Measurements from ENCODE around the gene PDZRN3.

The PDZRN3 gene

GRCh38 chr3:73478858-73479257 lies 145.9 kb downstream of the PDZRN3 start:
- CTCF ChIA-PET: no interaction called here
- DNase-seq (ENCODE audit: extremely low spot score): no peak
- TF ChIP-seq ARNT (IDR thresholded peaks at IDR 0.05) (no peak), NFRKB (IDR thresholded peaks at IDR 0.05) (no peak), LEF1 (IDR thresholded peaks at IDR 0.05; ENCODE audit: borderline replicate concordance) (no peak), FOXM1 (IDR thresholded peaks at IDR 0.05; ENCODE audit: borderline replicate concordance) (no peak), FOXK2 (IDR thresholded peaks at IDR 0.05) (no peak), SUZ12 (IDR thresholded peaks at IDR 0.05) (no peak), TARDBP (IDR thresholded peaks at IDR 0.05) (no peak), BHLHE40 (IDR thresholded peaks at IDR 0.05; ENCODE audit: borderline replicate concordance) (no peak), CTBP1 (IDR thresholded peaks at IDR 0.05; ENCODE audit: borderline replicate concordance) (no peak), ZNF384 (IDR thresholded peaks at IDR 0.05) (no peak)
- POLR2A ChIA-PET: no interaction called here

DNA sequence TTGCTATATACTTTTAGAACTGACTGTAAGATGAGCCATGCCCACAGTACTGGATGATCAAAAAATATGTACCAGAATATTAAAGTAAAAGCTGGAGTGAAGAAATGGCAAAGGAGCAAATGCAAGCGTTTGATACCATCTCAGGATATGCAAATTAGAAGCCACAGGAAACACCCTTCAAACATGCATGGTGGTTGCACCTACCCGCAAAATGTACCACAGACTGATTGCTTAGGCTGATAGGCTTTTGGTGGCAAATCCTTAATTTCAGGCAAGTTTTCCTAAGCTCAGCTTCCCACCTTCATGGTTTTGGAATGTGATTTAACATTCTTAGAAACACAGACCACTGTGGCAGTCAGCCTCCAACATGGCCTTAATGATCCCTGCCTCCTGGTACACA lies 149.0 kb downstream of the PDZRN3 start:
- CTCF ChIA-PET: no interaction called here
- POLR2A ChIA-PET: no interaction called here
- TF ChIP-seq ELF4 (IDR thresholded peaks at IDR 0.05): no peak
- no peak for TF ChIP-seq CTBP1 (IDR thresholded peaks at IDR 0.05; ENCODE audit: borderline replicate concordance)
- no peak for TF ChIP-seq HDGF (IDR thresholded peaks at IDR 0.05; ENCODE audit: borderline replicate concordance)
- TF ChIP-seq SUZ12 (IDR thresholded peaks at IDR 0.05): no peak
- TF ChIP-seq FOXK2 (IDR thresholded peaks at IDR 0.05): no peak
- TF ChIP-seq, protein P1, sequence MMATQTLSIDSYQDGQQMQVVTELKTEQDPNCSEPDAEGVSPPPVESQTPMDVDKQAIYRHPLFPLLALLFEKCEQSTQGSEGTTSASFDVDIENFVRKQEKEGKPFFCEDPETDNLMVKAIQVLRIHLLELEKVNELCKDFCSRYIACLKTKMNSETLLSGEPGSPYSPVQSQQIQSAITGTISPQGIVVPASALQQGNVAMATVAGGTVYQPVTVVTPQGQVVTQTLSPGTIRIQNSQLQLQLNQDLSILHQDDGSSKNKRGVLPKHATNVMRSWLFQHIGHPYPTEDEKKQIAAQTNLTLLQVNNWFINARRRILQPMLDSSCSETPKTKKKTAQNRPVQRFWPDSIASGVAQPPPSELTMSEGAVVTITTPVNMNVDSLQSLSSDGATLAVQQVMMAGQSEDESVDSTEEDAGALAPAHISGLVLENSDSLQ (IDR thresholded peaks at IDR 0.05): no peak
- no peak for TF ChIP-seq FOXA1 (IDR thresholded peaks at IDR 0.05)
- TF ChIP-seq ZNF384 (IDR thresholded peaks at IDR 0.05): no peak
- no peak for TF ChIP-seq BHLHE40 (IDR thresholded peaks at IDR 0.05; ENCODE audit: borderline replicate concordance)
- no peak for TF ChIP-seq NFRKB (IDR thresholded peaks at IDR 0.05)
- TF ChIP-seq SP1 (IDR thresholded peaks at IDR 0.05): no peak
- no peak for TF ChIP-seq TARDBP (IDR thresholded peaks at IDR 0.05)
- no peak for DNase-seq (ENCODE audit: extremely low spot score)

- no peak for DNase-seq (ENCODE audit: extremely low spot score)
- ChIA-PET POLR2A (no interaction called here), CTCF (no interaction called here)
- TF ChIP-seq LEF1 (IDR thresholded peaks at IDR 0.05; ENCODE audit: borderline replicate concordance) (no peak), HDGF (IDR thresholded peaks at IDR 0.05; ENCODE audit: borderline replicate concordance) (no peak), BHLHE40 (IDR thresholded peaks at IDR 0.05; ENCODE audit: borderline replicate concordance) (no peak), NFRKB (IDR thresholded peaks at IDR 0.05) (no peak), ELF4 (IDR thresholded peaks at IDR 0.05) (no peak), ARNT (IDR thresholded peaks at IDR 0.05) (no peak), CTBP1 (IDR thresholded peaks at IDR 0.05; ENCODE audit: borderline replicate concordance) (no peak), FOXM1 (IDR thresholded peaks at IDR 0.05; ENCODE audit: borderline replicate concordance) (no peak), TARDBP (IDR thresholded peaks at IDR 0.05) (no peak), ZNF384 (IDR thresholded peaks at IDR 0.05) (no peak), FOXA1 (IDR thresholded peaks at IDR 0.05) (no peak), SP1 (IDR thresholded peaks at IDR 0.05) (no peak), SUZ12 (IDR thresholded peaks at IDR 0.05) (no peak), L3MBTL2 (conservative IDR thresholded peaks at IDR 0.05) (no peak), FOXK2 (IDR thresholded peaks at IDR 0.05) (no peak)
- TF ChIP-seq, protein P1 (IDR thresholded peaks at IDR 0.05): no peak
Measured at GRCh38 chr3:73475175-73475574, 149.6 kb downstream of the PDZRN3 start.

GRCh38 chr3:73474619-73475018 lies 150.1 kb downstream of the PDZRN3 start:
- TF ChIP-seq ZNF384 (IDR thresholded peaks at IDR 0.05): no peak
- no peak for TF ChIP-seq SP1 (IDR thresholded peaks at IDR 0.05)
- no peak for TF ChIP-seq L3MBTL2 (conservative IDR thresholded peaks at IDR 0.05)
- no peak for TF ChIP-seq CTBP1 (IDR thresholded peaks at IDR 0.05; ENCODE audit: borderline replicate concordance)
- TF ChIP-seq, protein P1 (IDR thresholded peaks at IDR 0.05): no peak
- TF ChIP-seq BHLHE40 (IDR thresholded peaks at IDR 0.05; ENCODE audit: borderline replicate concordance): no peak
- TF ChIP-seq NFRKB (IDR thresholded peaks at IDR 0.05): no peak
- TF ChIP-seq ARNT (IDR thresholded peaks at IDR 0.05): no peak
- no peak for TF ChIP-seq FOXM1 (IDR thresholded peaks at IDR 0.05; ENCODE audit: borderline replicate concordance)
- no peak for TF ChIP-seq SUZ12 (IDR thresholded peaks at IDR 0.05)
- TF ChIP-seq ELF4 (IDR thresholded peaks at IDR 0.05): no peak
- TF ChIP-seq FOXK2 (IDR thresholded peaks at IDR 0.05): no peak
- POLR2A ChIA-PET: no interaction called here
- no peak for DNase-seq (ENCODE audit: extremely low spot score)

DNA sequence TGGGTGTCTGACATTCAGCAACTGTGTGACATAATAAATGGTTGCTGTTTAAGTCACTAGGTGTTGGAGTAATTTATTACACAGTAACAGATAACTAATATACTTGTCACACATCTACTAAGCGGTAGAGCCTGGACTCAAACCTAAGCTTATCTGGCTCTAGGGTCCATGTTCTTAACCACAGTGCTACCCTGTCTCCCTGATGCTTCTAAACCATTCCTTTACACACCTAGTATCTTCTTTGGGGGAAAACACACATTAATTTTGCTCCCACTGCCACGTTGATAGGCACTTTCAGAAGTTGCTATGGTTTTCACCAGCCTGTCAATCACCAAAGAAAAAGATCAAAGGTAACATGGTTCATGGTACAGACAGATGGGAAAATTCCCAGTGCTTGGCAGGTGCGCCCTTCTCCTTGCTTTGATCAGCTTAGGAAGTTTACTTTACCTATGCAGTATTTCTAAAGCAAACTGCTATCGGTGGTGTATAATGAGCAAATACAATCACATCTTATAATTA lies 150.8 kb downstream of the PDZRN3 start:
- CTCF ChIA-PET: no interaction called here
- TF ChIP-seq, protein P1 (IDR thresholded peaks at IDR 0.05): peak; percentile 83
- TF ChIP-seq BHLHE40 (IDR thresholded peaks at IDR 0.05; ENCODE audit: borderline replicate concordance): no peak
- no peak for DNase-seq (ENCODE audit: extremely low spot score)

More at GRCh38 chr3:73474619-73475018, 150.1 kb downstream of the PDZRN3 start:
- CTCF ChIA-PET: no interaction called here

GRCh38 chr3:73473181-73473897 lies 151.4 kb downstream of the PDZRN3 start:
- ChIA-PET POLR2A (no interaction called here), CTCF (no interaction called here)
- DNase-seq (ENCODE audit: extremely low spot score): no peak
- TF ChIP-seq ZNF384 (IDR thresholded peaks at IDR 0.05): 0 out of 2 replicates have a peak, but pooled peaks have one; percentile 37
- TF ChIP-seq ELF4 (IDR thresholded peaks at IDR 0.05): no peak
- TF ChIP-seq, protein P1 (IDR thresholded peaks at IDR 0.05): peak; percentile 88
- TF ChIP-seq L3MBTL2 (conservative IDR thresholded peaks at IDR 0.05): peak; percentile 41; the same call in 1 of the 2 replicates

More for the DNA sequence above, 150.8 kb downstream of the PDZRN3 start:
- POLR2A ChIA-PET: no interaction called here
